GM12878 (cell line): ENCODE data around the gene PRUNE2.

Experiments
- YY1 ChIP-seq: IDR thresholded peaks from 2 replicates; pipeline ENCODE4 v1.6.1; 2011; ENCODE audit warnings: low read depth, mild to moderate bottlenecking, low read length
- TF ChIP-seq, protein P1 (sequence below), 3 experiments: IDR thresholded peaks in 2 of 3; conservative IDR thresholded peaks in 1 of 3; 2 replicates each; pipeline ENCODE4 v1.5.1; 2011; ENCODE audit warnings: low read depth in 3 of 3, low read length in 3 of 3, mild to moderate bottlenecking in 3 of 3, control low read depth in 2 of 3, moderate library complexity in 2 of 3, inconsistent platforms in 1 of 3, mixed read lengths in 1 of 3; ENCODE audit not compliant: control insufficient read depth in 2 of 3, insufficient read depth in 1 of 3; ENCODE audit errors: extremely low read depth in 1 of 3

DNA sequence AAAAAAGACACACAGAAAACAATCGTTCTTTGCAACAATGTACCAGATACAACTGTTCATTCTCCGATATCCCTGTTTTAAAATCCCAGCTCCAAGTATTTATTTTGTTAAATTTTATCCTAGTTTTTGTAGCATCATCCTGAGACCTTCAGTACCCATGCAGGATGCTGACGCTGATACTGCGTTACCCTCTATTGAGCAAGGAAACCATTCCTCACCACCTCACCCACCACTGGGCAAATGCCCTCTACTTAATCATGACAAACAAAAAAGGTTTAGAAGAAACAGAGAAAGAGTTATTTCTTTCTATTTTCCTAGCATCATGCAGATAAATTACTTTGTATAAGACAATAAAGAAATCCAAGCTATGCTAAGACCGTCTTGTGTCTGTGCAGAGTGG is 277.8 kb downstream of the PRUNE2 start:
- TF ChIP-seq, protein P1, sequence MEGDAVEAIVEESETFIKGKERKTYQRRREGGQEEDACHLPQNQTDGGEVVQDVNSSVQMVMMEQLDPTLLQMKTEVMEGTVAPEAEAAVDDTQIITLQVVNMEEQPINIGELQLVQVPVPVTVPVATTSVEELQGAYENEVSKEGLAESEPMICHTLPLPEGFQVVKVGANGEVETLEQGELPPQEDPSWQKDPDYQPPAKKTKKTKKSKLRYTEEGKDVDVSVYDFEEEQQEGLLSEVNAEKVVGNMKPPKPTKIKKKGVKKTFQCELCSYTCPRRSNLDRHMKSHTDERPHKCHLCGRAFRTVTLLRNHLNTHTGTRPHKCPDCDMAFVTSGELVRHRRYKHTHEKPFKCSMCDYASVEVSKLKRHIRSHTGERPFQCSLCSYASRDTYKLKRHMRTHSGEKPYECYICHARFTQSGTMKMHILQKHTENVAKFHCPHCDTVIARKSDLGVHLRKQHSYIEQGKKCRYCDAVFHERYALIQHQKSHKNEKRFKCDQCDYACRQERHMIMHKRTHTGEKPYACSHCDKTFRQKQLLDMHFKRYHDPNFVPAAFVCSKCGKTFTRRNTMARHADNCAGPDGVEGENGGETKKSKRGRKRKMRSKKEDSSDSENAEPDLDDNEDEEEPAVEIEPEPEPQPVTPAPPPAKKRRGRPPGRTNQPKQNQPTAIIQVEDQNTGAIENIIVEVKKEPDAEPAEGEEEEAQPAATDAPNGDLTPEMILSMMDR (IDR thresholded peaks at IDR 0.05 in 2 of 3, conservative IDR thresholded peaks at IDR 0.05 in 1 of 3; ENCODE audit: control insufficient read depth in 2 of 3, extremely low read depth in 1 of 3, insufficient read depth in 1 of 3, low read depth in 3 of 3, low read length in 3 of 3): no peak
- no peak for TF ChIP-seq YY1
